ENCODE data around the gene SALL2. TPM values are rescaled to one million over a fixed set of nuclear protein-coding genes. Genes with fewer than 3 reads are reported as not detected.

Gene SALL2
- total and polyA plus RNA-seq, 10 of the 15 experiments (the other 5 are each of a cell fraction or from before 2014, with no cell fraction given): 1.6 to 6.2 (median 2.1) TPM

- in situ Hi-C loops (cut with MboI) (no loop called here), intact Hi-C loops (cut with micrococcal nuclease; ENCODE audit: unreplicated experiment) (no loop called here)
- RAD21 ChIA-PET (ENCODE audit: unreplicated experiment): interaction anchor here (0.7 kb wide), 1 partner anchor 16 kb away, joined by 4 read pairs; no protein-coding TSS in a partner anchor
- Histone ChIP-seq H3K79me2 (ENCODE audit: control insufficient read depth, insufficient read depth, low read length) (peaks cover 18% of the 10 kb centered on the region), H2AFZ (ENCODE audit: control insufficient read depth, low read depth, low read length) (no peak overlapping the region), H3K27ac (ENCODE audit: control insufficient read depth, insufficient read depth) (no peak overlapping the region), H3K27me3 (replicated peaks in 1 of 2; ENCODE audit: control insufficient read depth in 2 of 2, insufficient read depth in 2 of 2, low read length in 1 of 2) (no peaks in the 10 kb centered on the region), H3K4me2 (ENCODE audit: control insufficient read depth, insufficient read depth) (no peak overlapping the region), H3K9ac (ENCODE audit: control insufficient read depth, insufficient read depth, low read length) (no peak overlapping the region), H3K36me3 (ENCODE audit: control insufficient read depth in 2 of 2, insufficient read depth in 2 of 2, low read length in 1 of 2) (no peaks in the 10 kb centered on the region), H3K9me3 (replicated peaks; ENCODE audit: control insufficient read depth, insufficient read depth, low read length) (no peaks in the 10 kb centered on the region), H4K20me1 (ENCODE audit: control insufficient read depth, insufficient read depth) (no peaks in the 10 kb centered on the region), H3K4me3 (no peak overlapping the region), H3K4me1 (ENCODE audit: control insufficient read depth, insufficient read depth, low read length) (no peaks in the 10 kb centered on the region; the same call in 1 of the 2 replicates)
- ATAC-seq (no peak), DNase-seq (ENCODE audit: low read depth, low spot score) (no peak), FAIRE-seq (no peak)
- CTCF ChIA-PET: interaction anchor here (2.0 to 8.0 kb wide), 2 partner anchors 14 to 42 kb away, joined by 9 to 80 read pairs; no protein-coding TSS in a partner anchor
- BruUV-seq (replicated peaks): no TSS peak
- SMC1A ChIA-PET (ENCODE audit: uncharacterized antibody, unreplicated experiment): interaction anchor here (0.9 to 8.8 kb wide), 4 partner anchors 13 to 27 kb away, joined by 3 to 48 read pairs (median 24); partner anchors contain the start of gene SALL2
- POLR2A ChIA-PET: interaction anchor here (2.1 kb wide), 1 partner anchor 12 kb away, joined by 10 read pairs; the partner anchor contains the start of gene SALL2
- TF ChIP-seq MEF2B (IDR thresholded peaks at IDR 0.05; ENCODE audit: partially characterized antibody, poor library complexity, severe bottlenecking) (no peak), TCF3 (IDR thresholded peaks at IDR 0.05; ENCODE audit: borderline replicate concordance, insufficient read depth, low read depth, low read length) (no peak), RFX5 (IDR thresholded peaks at IDR 0.05; ENCODE audit: low read depth, low read length) (no peak), CTCF (IDR thresholded peaks at IDR 0.05 in 2 of 3, conservative IDR thresholded peaks at IDR 0.05 in 1 of 3; ENCODE audit: control insufficient read depth in 2 of 3, extremely low read depth in 1 of 3, insufficient read depth in 1 of 3, low read depth in 3 of 3, low read length in 3 of 3) (no peak), HSF1 (IDR thresholded peaks at IDR 0.05; ENCODE audit: low read depth, low read length) (no peak), MAX (IDR thresholded peaks at IDR 0.05; ENCODE audit: low read depth, low read length) (no peak), SUPT20H (IDR thresholded peaks at IDR 0.05; ENCODE audit: borderline replicate concordance, control insufficient read depth, low read depth, low read length) (no peak), NKRF (conservative IDR thresholded peaks at IDR 0.05) (no peak)
- 80% methylated on average over 1 of the region's 1 CpG for WGBS (ENCODE audit: insufficient coverage, insufficient replicate concordance, low lambda C conversion rate, missing lambda C conversion rate)
These were observed 11.8 kb downstream of the SALL2 start for GRCh38 chr14:21514341-21514740.

Measured in GM12878 (cell line).